DMS153 treated with DMSO at 0.1 percent for 48 hours (cell line): ENCODE measurements around the gene MFSD6.
"Not testable (repeated sequence)": the region's sequence is repeated elsewhere in the genome, so short reads cannot be mapped to it uniquely, and the experiment has no call there.

Experiments used
- DNase-seq: peaks from one replicate; lab custom pipeline; 2025; ENCODE audit not compliant: unreplicated experiment; lab: John Stamatoyannopoulos, UW

MFSD6 gene

DNA sequence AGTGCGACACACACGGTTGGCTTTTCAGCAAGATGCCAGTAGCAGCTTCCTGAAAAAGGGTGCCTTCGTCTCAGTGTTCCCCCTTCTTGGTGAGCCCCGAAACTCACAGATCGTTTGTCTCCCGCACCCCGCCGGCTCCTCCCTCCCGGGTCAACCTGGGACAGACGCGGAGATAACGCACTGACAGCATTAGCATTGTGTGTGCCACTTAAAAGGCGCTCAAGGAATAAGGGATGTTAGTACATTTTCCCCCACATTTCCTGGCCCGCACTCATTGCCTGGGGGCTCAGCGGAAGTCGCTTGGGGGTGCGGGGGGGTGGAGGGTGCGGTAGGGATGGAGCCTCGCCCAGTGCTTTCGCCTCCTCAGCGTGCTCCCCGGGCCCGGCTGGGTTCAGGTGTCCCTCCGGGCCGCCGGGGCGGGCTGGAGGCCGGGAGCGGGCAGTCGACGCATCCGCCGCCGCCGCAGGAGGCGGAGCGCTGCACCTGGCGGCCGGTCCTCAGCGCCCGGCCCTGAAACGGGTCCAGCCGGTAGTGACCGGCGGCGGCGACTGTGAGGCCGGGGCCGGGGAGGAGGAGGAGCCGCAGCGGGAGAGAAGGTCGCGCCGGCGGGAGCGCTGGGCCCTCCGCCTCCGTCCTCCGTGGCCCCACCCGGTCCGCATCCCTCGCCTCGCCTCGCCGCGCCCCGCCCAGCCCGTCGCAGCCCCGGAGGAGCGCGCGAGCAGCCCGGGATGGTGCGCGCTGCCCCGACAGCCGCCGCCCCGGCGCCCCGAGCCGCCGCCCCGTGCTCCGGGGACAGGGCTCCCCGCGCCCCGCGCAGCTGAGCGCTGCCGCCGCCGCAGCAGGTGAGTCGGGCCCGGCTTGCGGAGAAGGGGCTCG is at the start of gene MFSD6:
Gene MFSD6 (plus strand): TSS at position 694 of the 876 bp plus-strand sequence. CDS start 27,675 bp downstream, outside the sequence.
- peak; percentile 23 for DNase-seq

DNA sequence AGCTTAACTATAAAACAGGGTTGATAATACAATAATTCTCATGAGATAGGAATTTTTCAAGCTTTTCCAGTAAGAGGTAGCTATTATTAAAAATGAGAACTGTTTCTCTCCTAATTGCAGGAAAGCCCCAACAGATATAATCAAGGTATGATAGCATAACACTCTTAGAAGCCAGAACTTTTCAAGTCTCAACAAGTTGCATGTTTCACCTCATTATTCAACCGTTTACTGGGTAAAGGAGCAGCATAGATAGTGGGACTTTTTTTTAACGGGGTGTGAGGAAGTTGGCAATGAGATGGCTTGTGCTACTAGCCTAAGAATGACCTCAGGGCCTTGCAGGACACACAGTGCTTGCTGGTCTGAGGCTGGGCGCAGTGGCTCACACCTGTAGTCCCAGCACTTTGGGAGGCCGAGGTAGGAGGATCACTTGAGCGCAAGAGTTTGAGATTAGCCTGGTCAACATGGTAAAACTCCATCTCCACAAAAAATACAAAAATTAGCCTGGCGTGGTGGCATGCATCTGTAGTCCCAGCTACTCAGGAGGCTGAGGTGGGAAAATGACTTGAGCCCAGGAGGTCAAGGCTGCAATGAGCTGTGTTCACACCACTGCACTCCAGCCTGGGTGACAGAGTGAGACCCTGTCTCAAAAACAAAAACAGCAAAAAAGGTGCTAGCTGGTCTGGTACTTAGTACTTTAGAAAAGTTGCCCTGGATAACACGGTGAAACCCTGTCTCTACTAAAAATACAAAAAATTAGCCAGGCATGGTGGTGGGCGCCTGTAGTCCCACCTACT is 49.3 kb upstream of the MFSD6 start:
- DNase-seq, result not testable (repeated sequence)

DNA sequence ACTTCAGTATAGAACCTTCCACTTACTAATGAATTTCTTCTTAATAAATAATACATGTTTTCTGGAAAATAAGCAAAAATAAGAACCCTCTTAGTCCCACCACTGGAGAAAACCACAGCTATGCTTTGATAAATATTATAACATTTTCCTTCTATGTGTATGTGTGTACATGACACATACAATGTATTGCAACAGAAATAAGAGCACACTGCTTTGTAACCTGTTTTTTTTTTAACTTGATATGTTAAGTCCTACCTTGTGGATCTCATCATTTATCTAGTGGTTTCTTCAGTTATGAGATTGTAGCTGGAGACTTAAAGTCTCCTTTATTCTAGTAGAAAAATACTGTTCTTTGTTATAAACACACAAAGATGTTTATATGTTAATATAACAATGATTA is 47.6 kb upstream of the MFSD6 start:
- DNase-seq, result no peak

DNA sequence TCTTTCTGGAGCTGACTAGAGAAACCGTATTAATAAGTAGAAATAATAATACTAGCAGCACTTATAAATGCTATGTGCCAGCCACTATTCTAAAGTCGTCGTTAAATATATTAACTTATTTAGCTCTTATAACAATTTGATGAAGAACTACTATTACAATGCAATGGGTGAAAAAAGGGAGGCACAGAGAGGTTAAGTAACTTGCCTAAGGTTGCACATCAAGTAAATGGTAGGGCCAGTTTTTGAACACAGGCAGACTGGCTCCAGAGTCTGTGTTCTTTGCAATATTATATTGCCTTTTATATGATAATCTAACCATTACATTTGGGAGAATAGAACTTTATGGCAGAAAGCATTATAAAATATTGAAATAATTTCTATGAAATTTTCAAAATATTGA is 47.2 kb upstream of the MFSD6 start:
- DNase-seq, result no peak

DNA sequence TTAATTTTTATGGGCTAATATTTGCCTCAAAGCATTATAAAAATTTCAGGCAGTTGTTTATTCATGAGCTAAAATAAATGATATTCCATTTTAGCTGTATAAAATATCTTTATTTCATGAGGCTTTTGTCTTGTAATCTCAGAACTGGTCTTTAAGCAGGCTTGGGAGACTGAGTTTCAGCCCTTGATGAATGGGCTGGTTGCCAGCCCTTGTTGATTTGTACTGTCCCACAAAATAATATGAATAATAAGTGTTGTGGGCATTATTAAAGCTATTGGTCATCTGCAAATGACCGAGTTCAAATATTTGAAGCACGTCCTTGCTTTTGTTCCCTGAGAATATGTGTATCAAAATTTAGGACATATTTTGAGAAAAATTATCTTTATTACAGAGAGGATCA is 46.6 kb upstream of the MFSD6 start:
- no peak for DNase-seq

DNA sequence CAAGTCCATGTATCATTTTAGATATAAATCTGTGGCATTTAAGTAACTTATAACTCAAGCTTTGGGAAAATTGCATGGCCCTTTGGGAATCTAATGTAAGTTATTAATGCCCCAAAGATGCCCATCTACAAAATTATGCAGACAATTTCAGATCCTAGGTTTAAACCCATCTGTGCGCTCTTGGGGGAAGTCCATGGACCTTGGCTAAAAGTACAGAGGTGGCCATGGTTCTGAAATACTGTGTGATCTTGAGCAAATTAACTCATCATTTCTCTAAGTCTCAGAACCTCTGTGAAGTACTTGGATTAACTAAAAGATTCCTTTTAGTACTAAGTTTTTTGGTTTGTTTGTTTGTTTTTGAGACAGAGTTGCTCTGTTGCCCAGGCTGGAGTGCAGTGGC is 45.3 kb upstream of the MFSD6 start:
- no peak for DNase-seq

DNA sequence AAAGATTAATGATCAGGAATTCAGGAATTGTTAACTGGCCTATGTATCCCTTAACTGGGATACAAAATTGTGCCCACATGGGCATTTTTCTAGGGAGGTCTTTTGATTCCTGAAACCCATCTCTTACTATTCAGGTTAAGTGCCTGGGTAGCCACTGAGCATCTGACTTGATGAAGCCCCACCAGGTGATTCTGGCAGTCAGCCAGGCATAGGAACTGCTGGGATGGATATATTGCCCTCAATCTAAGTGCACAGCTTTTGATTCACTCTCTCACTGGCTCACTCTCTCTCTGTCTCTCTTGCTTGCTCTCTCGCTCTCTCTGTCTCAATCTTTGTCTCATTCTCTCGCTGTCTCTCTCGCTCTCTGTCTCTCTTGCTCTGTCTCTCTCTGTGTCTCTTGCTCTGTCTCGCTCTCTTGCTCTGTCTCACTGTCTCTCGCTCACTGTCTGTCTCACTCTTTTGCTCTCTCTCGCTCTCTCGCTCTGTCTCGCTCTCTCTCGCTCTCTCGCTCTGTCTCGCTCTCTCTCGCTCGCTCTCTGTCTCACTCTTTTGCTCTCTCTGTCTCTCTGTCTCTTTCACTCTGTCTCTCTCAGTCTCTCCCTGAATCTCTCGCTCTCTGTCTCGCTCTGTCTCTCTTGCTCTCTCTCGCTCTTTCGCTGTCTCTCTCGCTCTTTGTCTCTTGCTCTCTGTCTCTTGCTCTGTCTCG is 42.5 kb upstream of the MFSD6 start:
- DNase-seq, result no peak

DNA sequence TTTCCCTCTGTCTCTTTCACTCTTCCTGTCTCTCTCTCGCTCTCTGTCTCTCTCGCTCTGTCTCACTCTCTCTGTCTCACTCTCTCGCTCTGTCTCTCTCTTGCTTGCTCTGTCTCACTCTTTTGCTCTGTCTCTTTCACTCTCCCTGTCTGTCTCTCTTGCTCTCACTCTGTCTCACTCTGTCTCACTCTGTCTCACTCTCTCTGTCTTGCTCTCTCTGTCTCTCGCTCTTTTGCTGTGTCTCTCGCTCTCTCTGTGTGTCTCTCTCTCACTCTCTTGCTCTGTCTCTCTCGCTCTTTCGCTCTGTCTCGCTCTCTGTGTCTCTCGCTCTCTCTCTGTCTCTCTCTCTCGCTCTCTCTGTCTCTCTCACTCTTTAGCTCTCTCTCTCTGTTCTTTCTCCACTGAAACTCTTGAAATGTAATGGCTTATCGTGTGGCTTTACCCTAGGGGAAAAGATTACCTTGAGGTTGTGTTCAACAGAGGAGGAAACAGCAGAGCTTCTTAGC is 41.9 kb upstream of the MFSD6 start:
- no peak for DNase-seq

DNA sequence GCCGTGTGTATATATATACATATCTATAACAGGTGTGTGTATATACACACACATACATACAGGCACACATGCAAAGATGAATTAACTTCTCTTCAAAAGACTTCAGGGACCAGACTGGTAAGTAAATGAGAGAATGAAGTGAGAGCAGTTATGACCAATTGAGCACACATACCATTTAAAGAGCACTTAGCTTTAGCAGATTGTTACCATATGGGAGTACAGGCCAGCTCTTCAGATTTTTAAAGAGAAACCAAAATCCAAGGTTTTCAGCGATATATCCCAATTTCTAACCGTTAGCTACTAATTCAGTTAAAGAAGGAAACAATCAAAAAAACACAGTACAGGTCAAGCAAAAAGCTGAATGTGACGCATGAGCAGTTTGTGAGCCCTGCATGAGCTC is 41.1 kb upstream of the MFSD6 start:
- no peak for DNase-seq

DNA sequence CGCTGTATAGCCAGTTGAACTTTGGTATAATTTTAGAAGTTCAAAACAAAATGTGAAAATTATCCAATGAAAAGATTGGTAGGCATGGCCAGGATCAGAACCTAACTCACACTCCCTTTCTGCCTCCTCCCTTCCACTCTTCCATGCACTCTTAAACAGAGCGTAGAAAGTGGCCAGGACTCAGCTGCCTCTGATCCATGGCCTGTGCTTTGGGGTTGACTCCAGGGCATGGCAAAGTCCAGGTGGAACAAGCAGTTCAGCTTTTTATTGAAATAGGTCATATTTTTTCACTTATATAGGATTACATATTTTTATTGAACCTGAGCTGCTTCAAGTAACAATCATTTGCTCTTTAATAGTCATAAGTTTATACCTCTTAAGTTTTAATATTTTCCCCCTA is 38.5 kb upstream of the MFSD6 start:
- DNase-seq, result no peak

DNA sequence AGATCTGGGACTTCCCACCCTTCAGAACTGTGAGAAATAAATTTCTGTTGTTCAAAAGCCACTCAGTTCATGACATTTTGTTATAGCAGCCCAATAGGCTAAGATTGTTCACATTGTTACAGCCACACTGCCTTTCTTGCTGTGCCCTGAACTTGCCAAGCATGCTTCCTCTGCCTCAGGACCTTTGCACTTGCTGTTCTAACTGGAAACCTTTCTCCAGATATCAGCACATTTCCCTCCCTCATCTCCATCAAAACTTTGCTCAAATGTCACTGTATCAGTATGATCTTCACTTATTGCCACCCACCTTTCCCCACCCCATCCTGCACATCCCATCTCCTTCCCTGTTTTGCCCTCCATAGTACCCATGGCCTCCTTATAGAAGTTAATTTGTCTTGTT is 32.1 kb upstream of the MFSD6 start:
- DNase-seq, result no peak

DNA sequence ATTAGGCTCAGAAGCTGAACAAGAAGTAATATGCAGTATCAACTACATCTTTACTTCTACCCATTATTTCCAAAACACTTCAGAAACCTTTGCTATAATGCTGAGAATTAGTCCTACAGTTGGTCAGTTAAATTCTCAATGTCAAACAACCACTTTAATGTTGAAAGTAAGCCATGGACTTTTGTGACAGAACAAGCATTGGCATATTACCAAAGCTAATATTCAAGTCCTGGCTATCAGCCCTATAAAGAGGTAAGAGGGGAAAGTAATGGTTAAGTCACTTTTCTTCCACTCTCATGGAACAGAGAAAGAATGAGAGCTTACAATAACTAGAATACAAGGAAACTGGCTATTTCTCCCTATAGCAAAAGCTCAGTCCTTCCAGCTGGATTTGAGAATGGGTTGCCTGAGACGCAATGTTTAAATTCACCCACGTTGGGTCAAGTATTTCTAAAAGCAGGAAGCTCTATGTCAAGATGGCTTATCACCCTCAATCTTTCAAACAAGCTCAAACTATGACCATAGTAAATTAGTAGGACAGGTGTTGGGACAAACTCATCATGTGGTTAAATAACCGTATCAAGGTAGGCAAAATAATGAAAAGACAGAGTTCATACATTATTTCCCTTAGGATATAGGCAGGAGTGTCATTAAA is 31.4 kb upstream of the MFSD6 start:
- no peak for DNase-seq

DNA sequence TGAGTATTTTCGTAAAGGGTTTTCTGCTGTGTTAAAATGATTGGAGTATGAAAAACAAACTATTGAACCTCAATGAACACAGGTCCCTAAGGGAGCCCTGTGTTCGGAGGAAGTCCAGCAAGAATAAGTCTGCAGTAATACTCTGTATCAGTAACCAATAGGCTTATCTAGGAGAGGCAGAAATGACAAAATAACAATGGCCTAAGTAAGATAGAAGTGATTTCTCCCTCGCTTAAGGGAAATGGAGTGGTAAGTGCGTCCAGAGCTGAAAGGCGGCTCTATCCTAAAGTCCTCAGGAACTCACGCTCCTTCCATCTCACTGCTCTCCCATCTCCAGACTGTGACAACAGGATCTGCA is 29.3 kb upstream of the MFSD6 start:
- no peak for DNase-seq

DNA sequence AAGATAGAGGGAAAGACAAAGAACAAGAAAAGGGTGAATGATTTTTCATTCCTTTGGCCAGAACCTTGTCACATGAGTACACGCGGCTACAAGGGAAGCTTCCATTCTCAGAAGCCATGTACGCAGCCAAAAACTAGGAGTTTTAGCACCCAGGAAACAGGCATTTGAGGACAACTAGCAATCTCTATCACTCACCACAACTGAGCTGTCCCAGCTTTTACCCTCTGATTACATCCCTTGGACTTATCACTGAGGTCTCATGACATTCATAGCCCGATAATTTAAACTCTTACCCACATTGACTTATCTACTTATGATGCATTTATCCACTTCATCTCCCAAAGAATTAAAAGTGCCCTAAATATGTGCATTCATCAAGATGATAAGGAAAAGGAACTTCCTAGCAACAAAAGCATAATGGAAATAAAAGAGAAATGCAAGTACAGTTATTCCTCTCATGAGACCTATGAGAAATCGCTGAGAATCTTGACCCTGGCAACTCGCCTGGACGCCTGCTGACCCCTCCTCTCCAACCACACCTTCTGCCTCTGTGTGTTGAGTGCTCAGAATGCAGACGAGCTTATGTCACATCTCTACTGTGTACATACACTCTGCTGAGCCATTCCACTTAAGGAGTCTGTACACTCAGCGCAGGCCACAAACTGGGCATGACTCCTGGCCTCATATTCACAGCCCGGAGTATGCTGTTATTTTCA is 28.7 kb upstream of the MFSD6 start:
- DNase-seq, result peak; percentile 35

DNA sequence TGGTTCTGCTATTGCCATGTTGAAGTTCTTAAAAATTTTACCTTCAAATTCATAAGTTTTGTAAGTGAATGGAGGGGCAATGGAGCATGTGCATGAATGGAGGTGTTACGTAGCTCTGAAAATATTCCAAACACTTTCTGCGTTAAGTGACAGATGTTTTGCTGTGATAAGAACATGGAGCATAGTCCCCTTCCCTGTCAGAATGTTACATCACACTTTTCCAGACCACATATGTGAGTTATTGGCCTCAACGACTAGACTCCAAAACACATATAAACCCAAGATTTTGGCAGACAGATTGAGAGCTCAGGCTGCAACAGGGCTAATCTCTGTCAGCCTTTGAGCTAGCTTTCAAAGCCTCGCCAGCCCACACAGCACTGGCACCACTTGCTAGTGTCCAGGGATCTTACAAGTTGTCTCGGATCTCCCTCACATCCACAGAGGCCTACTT is 27.2 kb upstream of the MFSD6 start:
- no peak for DNase-seq

DNA sequence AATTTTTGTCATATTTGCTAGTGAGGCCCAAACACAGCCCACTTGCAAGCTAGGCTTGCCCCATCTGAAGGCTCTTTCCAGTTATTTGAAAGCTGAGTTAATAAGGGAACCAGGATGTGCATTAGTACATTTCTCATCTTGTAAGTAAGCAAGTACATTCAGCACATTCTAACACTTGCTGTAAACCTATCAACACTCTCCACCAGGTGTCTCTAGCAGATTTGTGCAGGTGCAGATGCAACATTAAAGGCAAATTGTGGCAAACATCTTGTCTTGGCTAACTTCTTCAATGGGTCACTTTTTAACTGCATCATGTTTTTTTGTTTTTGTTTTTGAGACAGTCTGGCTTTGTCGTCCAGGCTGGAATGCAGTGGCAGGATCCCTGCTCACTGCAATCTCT is 25.3 kb upstream of the MFSD6 start:
- DNase-seq, result peak; percentile 62

DNA sequence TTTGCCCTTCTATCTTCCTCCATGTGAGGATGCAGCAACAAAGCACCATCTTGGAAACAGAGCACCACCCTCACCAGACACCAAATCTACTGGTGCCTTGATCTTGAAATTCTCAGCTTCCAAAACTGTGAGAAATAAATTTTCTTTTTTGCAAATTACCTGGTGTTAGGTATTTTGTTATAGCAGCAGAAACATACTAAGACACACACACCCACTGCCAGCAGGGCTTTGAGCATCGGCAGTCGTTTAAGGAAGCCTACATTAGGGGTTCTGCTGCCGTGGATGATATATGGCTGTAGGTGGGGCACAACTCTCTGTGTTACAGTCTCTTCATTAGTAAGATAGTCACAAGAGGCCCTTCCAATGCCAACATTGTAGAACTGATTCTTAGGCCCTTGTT is 20.7 kb upstream of the MFSD6 start:
- DNase-seq, result no peak

DNA sequence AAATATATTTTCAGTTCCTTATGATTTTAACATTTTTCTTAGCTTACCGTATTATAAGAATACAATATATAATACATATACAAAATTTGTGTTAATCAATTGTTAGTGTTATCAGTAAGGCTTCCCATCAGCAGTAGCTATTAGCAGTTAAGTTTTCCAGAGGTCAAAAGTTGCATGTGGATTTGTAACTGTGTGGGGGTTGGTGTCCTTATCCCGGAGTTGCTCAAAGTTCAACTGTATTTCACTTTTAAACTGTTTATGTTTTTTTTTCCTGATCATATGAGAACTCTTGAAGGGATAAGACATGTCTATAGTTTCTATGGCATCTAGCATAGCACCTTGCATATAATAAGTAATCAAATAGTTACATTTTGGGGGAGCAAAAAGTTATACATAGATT is 11.9 kb upstream of the MFSD6 start:
- no peak for DNase-seq

DNA sequence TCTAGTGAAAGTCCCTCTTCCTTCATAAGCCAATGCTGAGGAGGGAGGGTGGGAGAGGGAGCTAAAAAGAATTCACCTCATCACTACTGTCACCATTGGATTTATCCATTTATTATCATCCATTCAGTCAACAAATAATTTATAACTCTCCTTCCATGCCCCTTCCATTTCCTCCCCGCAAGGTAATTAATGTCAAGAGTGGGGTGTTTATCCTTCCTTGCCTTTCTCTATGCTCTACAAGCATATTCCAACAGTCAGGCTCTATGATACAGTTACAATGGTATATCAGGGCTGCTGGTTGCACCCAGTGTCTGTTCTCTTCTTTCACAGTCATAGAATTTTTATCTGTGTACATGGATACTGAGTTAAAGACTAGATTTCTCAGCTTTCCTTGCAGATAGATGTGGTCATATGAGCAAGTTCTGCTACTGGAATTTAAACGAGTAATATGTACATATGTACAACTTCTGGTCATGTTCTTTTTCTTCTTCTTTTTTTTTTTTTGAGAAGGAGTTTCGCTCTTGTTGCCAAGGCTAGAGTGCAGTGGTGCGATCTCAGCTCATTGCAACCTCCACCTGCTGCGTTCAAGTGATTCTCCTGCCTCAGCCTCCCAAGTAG is 5.1 kb upstream of the MFSD6 start:
- no peak for DNase-seq

DNA sequence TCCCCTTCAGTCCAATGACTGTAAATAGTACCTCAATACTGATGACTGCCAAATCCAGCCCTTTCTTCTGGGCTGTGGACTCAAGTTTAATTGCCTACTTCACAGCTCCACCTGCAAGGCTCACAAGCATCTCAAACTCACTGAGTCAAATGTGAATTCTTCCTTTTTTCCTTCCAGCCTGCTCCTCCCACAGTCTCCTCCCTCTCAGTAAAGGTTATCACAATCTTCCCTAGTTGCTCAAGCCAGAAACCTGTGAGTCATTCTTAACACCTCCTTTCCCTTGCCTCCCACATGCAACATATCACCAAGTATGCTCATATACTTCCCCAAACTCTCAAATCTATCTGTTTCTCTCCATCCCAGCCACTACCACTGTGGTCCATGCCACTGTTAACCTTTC is 3.7 kb upstream of the MFSD6 start:
- DNase-seq, result no peak
